ENCODE data around the gene HYI. TPM values are rescaled to one million over a fixed set of nuclear protein-coding genes. Genes with fewer than 3 reads are reported as not detected.
A peak's percentile ranks its signal among the peaks of the same experiment; 100 is the strongest.

HYI gene
- total RNA-seq, 1 donor from 2014 or later = 12.4 TPM

GRCh38 chr1:43445606-43446387 is 7.9 kb downstream of the HYI start:
- no peak for DNase-seq (ENCODE audit: low read depth)

GRCh38 chr1:43444836-43445235 is 8.9 kb downstream of the HYI start:
- no peak for DNase-seq (ENCODE audit: low read depth)

- no peak for DNase-seq (ENCODE audit: low read depth)
These were observed 9.4 kb downstream of the HYI start for GRCh38 chr1:43444151-43444828.

GRCh38 chr1:43443197-43443946 is 10.4 kb downstream of the HYI start:
- DNase-seq (ENCODE audit: low read depth) = no peak

- no peak for DNase-seq (ENCODE audit: low read depth)
These were observed 11.0 kb downstream of the HYI start for GRCh38 chr1:43442756-43443155.

GRCh38 chr1:43441894-43442637 is 11.7 kb downstream of the HYI start:
- DNase-seq (ENCODE audit: low read depth) = no peak

GRCh38 chr1:43441166-43441893 is 12.4 kb downstream of the HYI start:
- DNase-seq (ENCODE audit: low read depth) = no peak

GRCh38 chr1:43440358-43440757 is 13.4 kb downstream of the HYI start:
- no peak for DNase-seq (ENCODE audit: low read depth)

GRCh38 chr1:43439781-43440180 is 13.9 kb downstream of the HYI start:
- no peak for DNase-seq (ENCODE audit: low read depth)

GRCh38 chr1:43438953-43439581 is 14.7 kb downstream of the HYI start:
- no peak for DNase-seq (ENCODE audit: low read depth)

GRCh38 chr1:43438576-43438952 is 15.2 kb downstream of the HYI start:
- no peak for DNase-seq (ENCODE audit: low read depth)

GRCh38 chr1:43438006-43438405 is 15.7 kb downstream of the HYI start:
- DNase-seq (ENCODE audit: low read depth) = no peak

GRCh38 chr1:43437031-43437973 is 16.4 kb downstream of the HYI start:
- DNase-seq (ENCODE audit: low read depth) = no peak

- no peak for DNase-seq (ENCODE audit: low read depth)
These were observed 17.4 kb downstream of the HYI start for GRCh38 chr1:43436371-43436770.

GRCh38 chr1:43435146-43436145 is 18.3 kb downstream of the HYI start:
- DNase-seq (ENCODE audit: low read depth) = peak; percentile 32

- DNase-seq (ENCODE audit: low read depth) = no peak
These were observed 19.5 kb downstream of the HYI start for GRCh38 chr1:43434256-43434655.

GRCh38 chr1:43432907-43433306 is 20.8 kb downstream of the HYI start:
- DNase-seq (ENCODE audit: low read depth) = no peak

Measured in myocyte (in vitro differentiated cells).